SU-DHL-6 (cell line): ENCODE data around the gene PROX2.

Experiments
- H2AFZ ChIP-seq: fragments of 200-600 bp; sonication (generic); 2 replicates; pipeline ENCODE4 v1.6.1; 2014; ENCODE audit warnings: low read depth, mild to moderate bottlenecking, moderate library complexity, mixed read lengths, antibody characterized with exemption, low read length; ENCODE audit not compliant: severe bottlenecking
- H3F3A ChIP-seq: fragments of 200-600 bp; shearing (Covaris generic); 2 replicates; pipeline ENCODE4 v1.6.0; 2016; ENCODE audit warnings: antibody characterized with exemption, mild to moderate bottlenecking; ENCODE audit not compliant: insufficient read depth
- H3K27ac ChIP-seq: fragments of 200-600 bp; sonication (generic); 2 replicates; pipeline ENCODE4 v1.5.1; 2016; ENCODE audit warnings: low read depth, mild to moderate bottlenecking, low read length, moderate library complexity, mixed read lengths
- H3K27me3 ChIP-seq: fragments of 200-600 bp; sonication (generic), shearing (Covaris generic); 2 replicates; pipeline ENCODE4 v1.6.0; 2014; ENCODE audit warnings: mild to moderate bottlenecking, low read length
- H3K36me3 ChIP-seq: fragments of 200-600 bp; sonication (generic); 2 replicates; pipeline ENCODE4 v1.6.1; 2014; ENCODE audit warnings: mild to moderate bottlenecking, low read length, mixed read lengths
- H3K4me2 ChIP-seq: fragments of 300-600, 200-600 bp; shearing (Covaris generic), sonication (generic); 2 replicates; pipeline ENCODE4 v1.6.0; 2014; ENCODE audit warnings: low read length, low read depth, mild to moderate bottlenecking; ENCODE audit not compliant: poor library complexity, severe bottlenecking
- H3K4me3 ChIP-seq: fragments of 200-600 bp; sonication (generic); 2 replicates; pipeline ENCODE4 v1.5.1; 2014; ENCODE audit warnings: antibody characterized with exemption, low read length, mild to moderate bottlenecking, mixed read lengths; ENCODE audit not compliant: insufficient read depth, poor library complexity, severe bottlenecking
- H3K79me2 ChIP-seq: fragments of 200-600 bp; sonication (generic); 2 replicates; pipeline ENCODE4 v1.6.1; 2014; ENCODE audit warnings: mild to moderate bottlenecking, low read length, moderate library complexity; ENCODE audit not compliant: insufficient read depth
- H3K9ac ChIP-seq: fragments of 200-600 bp; sonication (generic); 2 replicates; pipeline ENCODE4 v1.7.0; 2014; ENCODE audit warnings: mild to moderate bottlenecking, low read length
- H3K9me2 ChIP-seq: fragments of 200-600 bp; sonication (generic); replicated peaks from 2 replicates; pipeline ENCODE4 v1.6.1; 2014; ENCODE audit warnings: low read length; ENCODE audit not compliant: insufficient read depth
- H3K9me3 ChIP-seq: fragments of 200-600 bp; sonication (generic); 2 replicates; pipeline ENCODE4 v1.6.1; 2014; ENCODE audit warnings: low read length, mixed read lengths; ENCODE audit not compliant: insufficient read depth
- H4K20me1 ChIP-seq: fragments of 200-600 bp; sonication (generic); 2 replicates; pipeline ENCODE4 v1.6.1; 2014; ENCODE audit warnings: low read depth, mild to moderate bottlenecking, antibody characterized with exemption, low read length, moderate library complexity, mixed read lengths
- CTCF ChIP-seq: fragments of 200-600 bp; sonication (generic); IDR thresholded peaks from one replicate; pipeline ENCODE4 v1.5.1; 2017; ENCODE audit warnings: antibody characterized with exemption, mild to moderate bottlenecking, low read length, moderate library complexity; ENCODE audit not compliant: insufficient read depth, poor library complexity, severe bottlenecking
- EZH2phosphoT487 ChIP-seq: fragments of 200-600 bp; sonication (generic), shearing (Covaris generic); conservative IDR thresholded peaks from 2 replicates; pipeline ENCODE4 v1.6.1; 2018; ENCODE audit warnings: mild to moderate bottlenecking, antibody characterized with exemption, low read length, moderate library complexity, mixed read lengths

Gene PROX2

GRCh38 chr14:74855945-74856344 is 20.0 kb downstream of the PROX2 start:
- Histone ChIP-seq H3K9me3 (no peaks in the 10 kb centered on the region), H3K4me3 (no peak overlapping the region), H3K27me3 (no peaks in the 10 kb centered on the region), H3K79me2 (no peaks in the 10 kb centered on the region), H4K20me1 (no peaks in the 10 kb centered on the region), H3K4me2 (no peak overlapping the region), H2AFZ (no peak overlapping the region), H3K36me3 (no peaks in the 10 kb centered on the region), H3K27ac (no peak overlapping the region), H3K9me2 (no peaks in the 10 kb centered on the region), H3F3A (no peaks in the 10 kb centered on the region), H3K9ac (no peak overlapping the region)
- TF ChIP-seq CTCF (no peak), EZH2phosphoT487 (no peak)

GRCh38 chr14:74855021-74855420 is 20.9 kb downstream of the PROX2 start:
- TF ChIP-seq EZH2phosphoT487, result no peak
- TF ChIP-seq CTCF, result no peak
- Histone ChIP-seq H3K27ac (no peak overlapping the region), H3K27me3 (no peaks in the 10 kb centered on the region), H4K20me1 (no peaks in the 10 kb centered on the region), H3F3A (no peaks in the 10 kb centered on the region), H2AFZ (no peak overlapping the region), H3K79me2 (no peaks in the 10 kb centered on the region), H3K36me3 (no peaks in the 10 kb centered on the region), H3K9me2 (no peaks in the 10 kb centered on the region), H3K9me3 (no peaks in the 10 kb centered on the region), H3K9ac (no peak overlapping the region), H3K4me3 (no peak overlapping the region), H3K4me2 (no peak overlapping the region)

- Histone ChIP-seq H3K9me3 (no peaks in the 10 kb centered on the region), H4K20me1 (no peaks in the 10 kb centered on the region), H3K9me2 (no peaks in the 10 kb centered on the region), H2AFZ (no peak overlapping the region), H3K4me3 (no peak overlapping the region), H3K27ac (no peak overlapping the region), H3K36me3 (no peaks in the 10 kb centered on the region), H3F3A (no peaks in the 10 kb centered on the region), H3K27me3 (no peaks in the 10 kb centered on the region), H3K79me2 (no peaks in the 10 kb centered on the region), H3K4me2 (no peak overlapping the region), H3K9ac (no peak overlapping the region)
- no peak for TF ChIP-seq CTCF
- TF ChIP-seq EZH2phosphoT487, result no peak
Measured at GRCh38 chr14:74853581-74853980, 22.4 kb downstream of the PROX2 start.
